Measurements from ENCODE around the gene JAK2. TPM values are rescaled to one million over a fixed set of nuclear protein-coding genes. Genes with fewer than 3 reads are reported as not detected.

JAK2 gene
- total RNA-seq (2013; cell fraction: nucleolus; rRNA removed), result 76.8 and 82.4 TPM in 2 replicates
- total RNA-seq (2014; rRNA removed) (14.0 and 18.3 TPM in 2 replicates), total RNA-seq (2014; rRNA removed; fragmentation: Illumina TruSeq; extraction: Trizol) (22.9 and 25.9 TPM in 2 replicates), total RNA-seq (2021) (15.4 and 18.3 TPM in 2 replicates), polyA plus RNA-seq (2011; rRNA removed) (12.4 and 18.2 TPM in 2 replicates), polyA plus RNA-seq (2014; fragmentation: Illumina TruSeq; extraction: Trizol) (17.3 and 24.3 TPM in 2 replicates), polyA plus RNA-seq (2014; fragmentation: Nextera tagmentation; extraction: Ambion mirVana) (1 to 10 TPM; 4.1 to 4.9 TPM), polyA plus RNA-seq (2014; rRNA removed) (10.4 and 12.4 TPM in 2 replicates), polyA plus RNA-seq (2016; fragmentation: Nextera tagmentation; extraction: Ambion mirVana) (10 to 100 TPM; 13.4 to 15.1 TPM), polyA minus RNA-seq (2011; rRNA and poly(A)+ RNA removed) (22.7 and 32.1 TPM in 2 replicates), Bru-seq, nascent RNA (percentile 83 among the genes with signal in this experiment), BruChase-seq, experiment 1, labeled RNA remaining after a 6-hour chase (percentile 79 among the genes with signal in this experiment), BruChase-seq, experiment 2, labeled RNA remaining after a 2-hour chase (percentile 78 among the genes with signal in this experiment)
- 3.1 TPM for polyA plus RNA-seq (2011; ENCODE audit: low read depth)
- polyA plus RNA-seq (2011; cell fraction: cytosol; rRNA removed), result 4.5 and 6.3 TPM in 2 replicates
- polyA plus RNA-seq (2011; cell fraction: nucleus; rRNA removed), result 12.4 and 13.9 TPM in 2 replicates
- 5.9 and 8.4 TPM in 2 replicates for polyA plus RNA-seq (2012)
- polyA minus RNA-seq (2011; cell fraction: cytosol; rRNA and poly(A)+ RNA removed), result 6.7 and 7.8 TPM in 2 replicates
- polyA minus RNA-seq (2011; cell fraction: nucleus; rRNA and poly(A)+ RNA removed), result 22.4 and 38.7 TPM in 2 replicates
- long read RNA-seq, experiment 1, full-length matches to known transcripts, result 2 of 5 reads
- long read RNA-seq, experiment 1, partial matches to known transcripts, result 2 of 5 reads
- long read RNA-seq, experiment 1, other reads (novel, unspliced or antisense), result 1 of 5 reads
- long read RNA-seq, experiment 2, partial matches to known transcripts, result 9 of 16 reads
- long read RNA-seq, experiment 2, other reads (novel, unspliced or antisense), result 7 of 16 reads

- POLR2A ChIA-PET, result interaction anchor here (0.5 to 3.8 kb wide), 7 partner anchors 11 to 237 kb away, joined by 3 to 18 read pairs (median 4); no protein-coding TSS in a partner anchor
- RAD21 ChIA-PET (ENCODE audit: unreplicated experiment), result interaction anchor here (0.8 to 6.5 kb wide), 13 partner anchors 14 to 615 kb away, joined by 3 to 92 read pairs (median 4); partner anchors contain the start of gene RCL1
- H3K4me1 ChIP-seq (ENCODE audit: control insufficient read depth, insufficient read depth, low read length), result peaks cover 26% of the 10 kb centered on the region
- H3K27ac ChIP-seq (ENCODE audit: control insufficient read depth, insufficient read depth), result peak within 1 kb of the TSS; percentile 89
- FAIRE-seq (peak; percentile 75), DNase-seq (ENCODE audit: low read depth, low spot score) (peak; percentile 79), ATAC-seq (peak; percentile 83)
- no peaks in the 10 kb centered on the region for H3K9me3 ChIP-seq (replicated peaks; ENCODE audit: control insufficient read depth, insufficient read depth, low read length)
- peak within 1 kb of the TSS; percentile 96 for H3K9ac ChIP-seq (ENCODE audit: control insufficient read depth, insufficient read depth, low read length)
- no peaks in the 10 kb centered on the region for H3K36me3 ChIP-seq (ENCODE audit: control insufficient read depth in 2 of 2, insufficient read depth in 2 of 2, low read length in 1 of 2)
- intact Hi-C loops (cut with micrococcal nuclease; ENCODE audit: unreplicated experiment), result loop anchor here (1.0 to 10.0 kb wide), 11 partner anchors 14 to 1460 kb away; partner anchors contain the start of genes PDCD1LG2, RCL1 and RFX3
- no TSS peak for BruUV-seq (replicated peaks)
- in situ Hi-C loops (cut with MboI), result loop anchor here (5.0 kb wide), 2 partner anchors 228 to 607 kb away; no protein-coding TSS in a partner anchor
- H3K4me2 ChIP-seq (ENCODE audit: control insufficient read depth, insufficient read depth), result peak within 1 kb of the TSS; percentile 97
- CTCF ChIA-PET, result interaction anchor here (0.9 to 7.7 kb wide), 10 partner anchors 12 to 616 kb away, joined by 3 to 147 read pairs (median 4); partner anchors contain the start of genes CD274 and PLGRKT
- peak within 1 kb of the TSS; percentile 76 for H3K4me3 ChIP-seq
- SMC1A ChIA-PET (ENCODE audit: uncharacterized antibody, unreplicated experiment), result interaction anchor here (0.7 to 8.8 kb wide), 9 partner anchors 9 to 224 kb away, joined by 3 to 107 read pairs (median 5); partner anchors contain the start of gene RCL1
- WGBS (ENCODE audit: insufficient coverage, insufficient replicate concordance, low lambda C conversion rate, missing lambda C conversion rate), result under 1% methylated on average over 64 of the region's 84 CpGs
- no peaks in the 10 kb centered on the region for H3K27me3 ChIP-seq (replicated peaks in 1 of 2; ENCODE audit: control insufficient read depth in 2 of 2, insufficient read depth in 2 of 2, low read length in 1 of 2)
- peaks cover 55% of the 10 kb centered on the region for H3K79me2 ChIP-seq (ENCODE audit: control insufficient read depth, insufficient read depth, low read length)
- no peaks in the 10 kb centered on the region for H4K20me1 ChIP-seq (ENCODE audit: control insufficient read depth, insufficient read depth)
- H2AFZ ChIP-seq (ENCODE audit: control insufficient read depth, low read depth, low read length), result peak within 1 kb of the TSS; percentile 92
- TF ChIP-seq TCF3 (IDR thresholded peaks at IDR 0.05; ENCODE audit: borderline replicate concordance, insufficient read depth, low read depth, low read length) (0 out of 2 replicates have a peak, but pooled peaks have one; percentile 18), HDAC6 (IDR thresholded peaks at IDR 0.05; ENCODE audit: unreplicated experiment) (no peak), IKZF1 (conservative IDR thresholded peaks at IDR 0.05) (peak; percentile 93), CREB1 (IDR thresholded peaks at IDR 0.05; ENCODE audit: low read depth) (peak; percentile 79), ZNF207 (IDR thresholded peaks at IDR 0.05; ENCODE audit: borderline replicate concordance) (peak; percentile 45; the same call in 1 of the 2 replicates), POLR2A (IDR thresholded peaks at IDR 0.05; ENCODE audit: low read depth, low read length) (peak; percentile 93), IKZF2 (IDR thresholded peaks at IDR 0.05) (peak; percentile 56 to 60), HCFC1 (IDR thresholded peaks at IDR 0.05; ENCODE audit: low read length) (no peak), POLR2AphosphoS5 (IDR thresholded peaks at IDR 0.05; ENCODE audit: low read length) (peak; percentile 80; the same call in 1 of the 2 replicates), TAF1 (IDR thresholded peaks at IDR 0.05; ENCODE audit: borderline replicate concordance, low read depth, low read length) (peak; percentile 79), EED (IDR thresholded peaks at IDR 0.05; ENCODE audit: low read depth) (0 out of 2 replicates have a peak, but pooled peaks have one; percentile 44), PKNOX1 (IDR thresholded peaks at IDR 0.05) (0 out of 2 replicates have a peak, but pooled peaks have one; percentile 50), CTCF (IDR thresholded peaks at IDR 0.05 in 2 of 3, conservative IDR thresholded peaks at IDR 0.05 in 1 of 3; ENCODE audit: control insufficient read depth in 2 of 3, extremely low read depth in 1 of 3, insufficient read depth in 1 of 3, low read depth in 3 of 3, low read length in 3 of 3) (peak in 2 of 3 experiments; percentile 44 to 57; a peak in 3 of 6 replicates)
Observed at GRCh38 chr9:4984621-4985385, at the start of gene JAK2. Gene JAK2, plus strand, starts transcription at chr9:4985272. Its CDS starts 36,716 bp downstream, at chr9:5021988.
